Peyer's patch (tissue), 4 donors: Measurements from ENCODE around the gene HSFX3.

Experiments used
- CTCF ChIP-seq, 6 experiments: fragments of 450-650 bp in 4 of 6; fragments of 200-600 bp in 2 of 6; sonication (generic) in 1 of 6; IDR thresholded peaks; one replicate each; pipeline ENCODE4 v1.5.1; 2017 to 2019; ENCODE audit warnings: antibody characterized with exemption in 6 of 6, mild to moderate bottlenecking in 3 of 6, moderate library complexity in 1 of 6
- POLR2A ChIP-seq, 2 donors: fragments of 450-650 bp; IDR thresholded peaks; one replicate each; pipeline ENCODE4 v1.5.1; 2017; ENCODE audit warnings: antibody characterized with exemption in 2 of 2, mild to moderate bottlenecking in 2 of 2, moderate library complexity in 2 of 2

- no peak for TF ChIP-seq CTCF (IDR thresholded peaks at IDR 0.05)
- TF ChIP-seq POLR2A (IDR thresholded peaks at IDR 0.05): no peak
Observed at GRCh38 chrX:149541521-149542047, 8.1 kb downstream of the HSFX3 start.
